NCI-H1694 treated with DMSO at 0.1 percent for 48 hours (cell line): Measurements from ENCODE around the gene SERPINA12.

Experiments
- DNase-seq: peaks from one replicate; lab custom pipeline; 2025; lab: John Stamatoyannopoulos, UW

SERPINA12 gene

DNA sequence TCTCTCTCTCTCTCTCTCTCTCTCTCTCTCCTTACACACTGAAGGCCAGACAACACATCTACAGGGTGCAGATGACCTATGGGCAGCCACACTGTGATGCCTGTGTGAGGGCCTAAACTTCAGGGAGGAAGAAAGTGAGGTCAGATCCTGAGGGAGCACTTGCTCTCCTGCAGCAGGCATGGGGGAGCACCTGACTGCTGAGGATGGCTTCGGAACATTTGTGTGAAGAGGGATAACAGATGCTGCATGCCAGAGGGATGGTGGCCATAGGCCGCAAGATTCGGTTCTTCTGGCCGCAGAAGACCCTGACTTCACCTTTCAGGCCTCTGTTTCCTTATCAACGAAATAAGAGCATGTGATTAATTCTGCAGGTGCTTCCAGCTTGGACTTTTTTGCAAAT is 45.0 kb downstream of the SERPINA12 start:
- DNase-seq, result no peak

DNA sequence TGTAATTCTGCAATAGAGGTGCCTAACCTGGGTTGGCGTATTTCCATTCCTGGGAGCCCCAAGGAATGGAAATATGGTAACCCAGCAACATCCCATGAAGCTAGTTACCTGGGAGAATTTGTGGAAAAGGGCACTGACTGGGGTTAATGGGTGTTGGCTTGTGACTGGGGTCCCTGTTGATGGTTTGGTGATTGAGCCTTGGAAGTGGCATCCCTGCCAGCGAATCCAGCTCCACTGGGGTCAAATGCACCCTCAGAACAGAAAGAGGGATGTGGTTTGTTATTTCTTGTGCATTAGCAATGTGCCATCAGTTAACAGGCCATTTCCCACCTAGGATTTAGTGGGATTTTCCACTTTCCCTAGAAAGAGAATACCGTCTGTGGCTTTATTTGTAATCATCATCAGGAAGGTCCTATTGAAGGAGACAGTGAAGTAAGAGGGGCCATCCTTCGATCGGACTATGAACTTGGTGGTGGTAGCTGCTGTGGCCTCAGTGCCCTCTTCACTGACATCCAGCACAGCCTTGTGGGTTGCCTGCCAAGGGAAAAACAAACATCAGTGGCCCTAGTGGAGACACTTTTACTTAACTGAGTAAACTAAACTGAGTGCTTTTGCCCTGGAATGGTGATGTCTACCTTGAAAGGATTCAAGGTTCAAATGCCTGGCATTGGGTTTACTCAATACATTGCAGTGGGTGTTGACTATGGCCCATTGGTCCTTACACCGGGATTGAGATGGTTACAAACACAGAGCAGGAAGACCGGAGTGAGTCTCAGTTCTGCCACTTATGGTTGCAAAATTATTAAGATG is 46.3 kb downstream of the SERPINA12 start:
- no peak for DNase-seq

DNA sequence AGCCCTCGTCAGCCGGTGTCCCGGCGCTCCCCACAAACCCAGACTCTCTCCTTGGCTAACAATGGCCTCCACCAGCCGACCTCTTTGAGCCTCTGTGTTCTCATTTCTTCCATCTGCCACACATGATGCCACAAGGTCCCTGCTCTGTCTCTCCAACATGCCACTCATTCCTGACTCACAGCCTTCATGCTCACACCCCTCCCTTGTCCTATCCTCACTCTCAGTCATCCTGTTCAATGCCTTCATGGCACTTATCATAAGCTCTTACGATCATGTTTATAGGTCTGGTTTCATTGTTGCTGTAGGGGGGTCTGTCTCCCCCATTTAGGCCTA is 47.1 kb downstream of the SERPINA12 start:
- no peak for DNase-seq

DNA sequence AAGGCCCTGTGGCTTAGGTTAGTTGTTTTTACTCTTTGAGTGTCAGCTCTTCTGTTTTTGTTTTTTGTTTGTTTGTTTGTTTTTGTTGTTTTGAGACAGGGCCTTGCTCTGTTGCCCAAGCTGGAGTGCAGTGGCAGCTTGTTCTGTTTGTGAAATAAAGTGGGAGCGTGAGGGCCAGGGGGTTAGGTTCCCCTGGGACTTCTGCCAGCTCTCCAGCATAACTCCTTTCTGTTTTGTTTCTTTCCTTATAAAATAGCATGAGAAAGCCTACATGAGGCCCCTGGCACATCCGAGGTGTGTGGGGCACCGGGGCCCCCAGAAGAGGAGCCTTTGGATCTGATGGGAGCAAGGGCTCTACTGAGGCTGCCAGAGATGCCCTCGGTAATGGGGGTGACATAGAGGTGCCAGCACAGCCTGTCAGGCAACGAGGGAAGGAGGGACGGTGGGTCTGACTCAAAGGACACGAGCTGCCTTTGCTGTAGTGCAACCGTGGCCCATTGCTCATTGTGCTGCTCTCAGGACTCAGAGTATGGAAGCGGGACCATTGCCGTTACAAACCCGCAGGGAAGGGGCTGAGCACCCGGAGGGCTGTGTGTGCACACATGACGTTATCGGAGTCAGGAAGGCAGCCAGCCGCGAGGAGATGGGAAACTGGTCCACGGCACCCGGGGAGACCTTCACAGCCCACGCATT is 47.6 kb downstream of the SERPINA12 start:
- DNase-seq, result no peak

DNA sequence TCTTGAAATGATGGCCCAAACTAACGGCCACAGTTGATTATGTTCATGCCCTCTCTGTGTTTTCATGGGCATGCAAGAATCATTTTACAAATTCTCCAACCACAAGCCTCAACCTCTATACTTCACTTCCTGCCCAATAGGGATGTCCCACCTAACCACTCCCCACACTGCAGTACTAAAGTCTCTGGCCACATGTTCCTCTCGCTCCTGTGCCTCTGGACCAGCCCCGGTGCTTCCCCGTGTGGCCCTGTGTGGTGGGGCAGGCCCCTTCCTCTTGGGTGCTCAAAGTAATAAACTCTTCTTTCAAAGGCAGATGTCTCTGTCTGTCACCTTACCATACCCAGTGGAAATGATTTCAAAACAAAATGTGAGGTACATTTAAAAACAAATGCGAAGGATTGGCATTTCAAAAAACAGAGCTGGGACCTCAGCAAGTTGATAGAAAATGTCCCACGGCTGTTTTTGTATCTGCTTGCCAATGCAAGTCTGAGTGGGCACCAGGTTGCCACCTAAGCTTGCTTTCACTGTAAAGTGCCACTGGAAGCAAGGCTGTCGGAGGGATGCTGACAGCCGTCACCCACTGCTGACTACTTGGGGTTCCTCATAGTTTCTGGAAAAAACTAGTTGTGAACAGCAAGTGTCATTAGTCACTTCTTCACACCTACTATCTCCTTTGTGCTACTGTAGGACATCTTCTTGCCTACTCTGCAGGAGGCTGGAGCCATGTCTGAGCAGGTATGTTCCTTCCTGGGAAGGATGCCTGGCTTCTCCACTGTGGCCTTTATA is 48.4 kb downstream of the SERPINA12 start:
- DNase-seq, result no peak

DNA sequence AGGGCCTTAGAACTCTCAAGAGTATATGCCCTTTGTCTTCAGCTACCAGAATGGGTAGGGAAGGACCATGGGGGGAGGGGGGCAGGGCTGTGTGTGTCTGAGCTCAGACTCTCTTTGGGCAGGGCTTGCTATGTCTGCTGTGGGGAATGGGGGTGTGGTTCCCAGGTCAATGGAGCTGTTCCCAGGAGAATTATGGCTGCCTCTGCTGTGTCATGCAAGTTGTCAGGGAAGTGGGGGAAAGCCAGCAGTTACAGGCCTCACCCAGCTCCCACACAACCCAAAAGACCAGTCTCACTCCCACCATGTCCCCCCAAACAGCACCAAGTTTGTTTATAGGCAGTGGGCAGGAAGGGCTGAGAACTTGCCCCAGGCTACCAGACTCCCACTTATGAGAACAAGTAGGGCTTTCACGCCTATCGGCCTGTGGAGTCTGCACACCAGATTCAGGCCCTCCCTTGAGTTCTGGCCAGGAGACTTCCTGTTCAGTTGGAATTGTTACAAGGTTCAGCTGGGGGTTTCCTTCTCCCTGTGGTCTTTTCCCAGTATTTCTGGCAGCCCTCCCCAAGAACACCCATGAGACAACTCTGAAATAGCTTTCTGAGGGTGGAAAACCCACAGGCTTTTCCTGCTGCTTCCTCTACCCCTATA is 50.6 kb downstream of the SERPINA12 start:
- no peak for DNase-seq

DNA sequence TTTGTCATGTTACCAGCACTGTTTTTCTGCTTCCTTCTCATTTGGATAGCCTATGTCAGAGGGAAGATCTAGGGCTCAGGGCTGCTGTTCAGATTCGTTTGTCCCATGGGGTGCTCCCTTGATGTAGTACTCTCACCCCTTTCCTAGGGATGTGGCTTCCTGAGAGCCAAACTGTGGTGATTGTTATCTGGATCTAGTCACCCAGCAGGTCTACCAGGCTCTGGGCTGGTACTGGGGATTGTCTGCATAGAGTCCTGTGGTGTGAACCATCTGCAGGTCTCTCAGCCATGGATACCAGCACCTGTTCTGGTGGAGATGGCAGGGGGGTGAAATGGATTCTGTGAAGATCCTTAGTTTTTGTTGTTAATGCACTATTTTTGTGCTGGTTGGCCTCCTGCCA is 51.2 kb downstream of the SERPINA12 start:
- no peak for DNase-seq

DNA sequence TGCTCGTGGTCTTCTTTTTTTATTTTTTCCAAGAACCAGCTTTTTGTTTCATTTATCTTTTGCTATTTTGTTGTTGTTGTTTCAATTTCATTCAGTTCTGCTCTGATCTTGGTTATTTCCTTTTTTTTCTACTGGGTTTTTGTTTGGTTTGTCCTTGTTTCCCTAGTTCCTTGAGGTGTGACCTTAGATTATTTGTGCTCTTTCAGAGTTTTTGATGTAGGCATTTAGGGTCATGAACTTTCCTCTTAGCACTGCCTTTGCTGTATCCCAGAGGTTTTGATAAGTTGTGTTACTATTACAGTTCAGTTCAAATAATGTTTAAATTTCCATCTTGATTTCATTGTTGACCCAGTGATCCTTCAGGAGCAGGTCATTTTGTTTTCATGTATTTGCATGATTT is 53.3 kb downstream of the SERPINA12 start:
- no peak for DNase-seq

DNA sequence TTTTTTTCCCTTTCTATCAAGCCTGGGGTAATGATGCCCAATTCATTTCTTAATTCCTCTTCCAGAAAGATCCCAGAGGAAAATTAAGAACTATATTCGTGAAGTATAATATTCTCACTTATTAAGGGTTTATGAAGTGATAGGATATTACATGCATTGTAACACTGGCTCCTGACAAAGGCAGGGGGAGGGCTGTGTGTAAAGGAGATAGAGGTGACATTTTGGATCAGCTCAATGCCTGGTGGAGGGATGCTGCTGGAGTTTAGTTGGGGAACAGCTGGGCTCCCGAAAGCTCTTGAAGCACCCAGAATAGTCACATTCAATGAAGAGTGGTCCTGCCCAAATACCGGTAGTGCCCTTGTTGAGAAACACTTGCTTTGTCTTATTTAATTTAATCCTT is 57.4 kb downstream of the SERPINA12 start:
- DNase-seq, result no peak

DNA sequence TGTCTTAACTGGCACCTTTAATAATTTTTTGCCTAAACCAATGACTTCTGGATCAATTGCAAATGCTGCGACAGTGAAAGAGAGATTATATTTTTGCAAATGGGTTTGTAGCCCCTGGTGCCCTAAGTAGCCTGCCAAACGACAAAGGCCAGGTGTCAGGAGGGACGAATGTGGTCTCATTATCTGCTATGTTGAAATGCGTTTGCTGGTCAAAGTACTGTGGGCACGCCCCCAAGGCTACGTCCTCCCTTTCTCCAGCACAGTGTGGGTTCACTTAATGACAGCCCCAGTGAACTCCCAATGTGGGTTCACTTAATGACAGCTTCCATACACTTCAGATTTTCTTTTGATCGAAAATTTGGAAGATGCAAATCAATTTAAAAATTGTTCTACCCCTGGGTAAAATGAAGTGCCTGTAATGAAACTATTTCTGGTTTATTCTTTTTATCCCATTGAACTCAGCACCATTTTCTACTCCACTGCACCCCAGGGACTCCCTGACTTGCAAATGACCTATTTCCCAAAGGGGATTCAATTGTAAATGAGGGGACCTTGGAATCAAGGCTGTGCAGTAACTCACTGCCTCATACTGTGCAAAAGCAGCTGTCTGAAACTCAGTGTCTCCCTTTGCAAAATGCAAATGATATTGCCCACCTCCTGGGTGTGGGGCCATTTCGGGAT is 58.0 kb downstream of the SERPINA12 start:
- no peak for DNase-seq

DNA sequence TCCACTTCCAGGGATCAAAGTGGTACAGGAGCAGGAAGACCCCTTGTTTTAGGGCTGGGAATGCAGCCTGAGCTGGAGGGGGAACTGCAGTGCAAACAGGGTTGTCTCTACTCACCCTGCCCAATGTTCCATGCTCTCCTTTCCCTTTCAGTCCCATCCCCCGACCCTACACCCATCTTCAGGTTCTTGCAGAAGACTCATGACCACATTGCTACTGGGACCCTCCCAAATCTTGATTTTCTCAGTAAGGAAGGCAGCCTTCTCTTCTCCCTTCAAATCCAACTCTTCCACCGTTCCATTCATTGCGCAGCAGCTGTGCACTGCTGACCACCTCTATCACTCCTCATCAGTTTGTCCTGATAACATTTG is 58.6 kb downstream of the SERPINA12 start:
- DNase-seq, result no peak

DNA sequence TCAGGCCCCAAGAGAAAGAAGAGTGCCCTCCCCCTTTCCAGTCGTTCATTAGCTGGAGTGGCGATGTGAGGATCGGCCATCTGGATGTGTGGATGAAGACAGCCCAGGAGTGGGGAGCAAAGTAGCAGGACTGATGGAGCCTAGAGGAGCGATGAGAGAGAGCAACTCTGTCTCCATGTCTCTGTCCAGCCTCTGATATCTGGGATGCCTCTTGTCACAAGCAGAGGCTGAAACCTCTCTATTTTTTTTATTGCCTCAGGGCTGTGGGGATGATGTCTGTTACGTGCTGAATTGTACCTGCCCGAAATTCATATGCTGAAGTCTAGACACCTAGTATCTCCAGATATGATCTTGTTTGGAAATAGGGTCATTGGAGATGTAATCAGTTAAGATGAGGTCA is 59.3 kb downstream of the SERPINA12 start:
- no peak for DNase-seq

DNA sequence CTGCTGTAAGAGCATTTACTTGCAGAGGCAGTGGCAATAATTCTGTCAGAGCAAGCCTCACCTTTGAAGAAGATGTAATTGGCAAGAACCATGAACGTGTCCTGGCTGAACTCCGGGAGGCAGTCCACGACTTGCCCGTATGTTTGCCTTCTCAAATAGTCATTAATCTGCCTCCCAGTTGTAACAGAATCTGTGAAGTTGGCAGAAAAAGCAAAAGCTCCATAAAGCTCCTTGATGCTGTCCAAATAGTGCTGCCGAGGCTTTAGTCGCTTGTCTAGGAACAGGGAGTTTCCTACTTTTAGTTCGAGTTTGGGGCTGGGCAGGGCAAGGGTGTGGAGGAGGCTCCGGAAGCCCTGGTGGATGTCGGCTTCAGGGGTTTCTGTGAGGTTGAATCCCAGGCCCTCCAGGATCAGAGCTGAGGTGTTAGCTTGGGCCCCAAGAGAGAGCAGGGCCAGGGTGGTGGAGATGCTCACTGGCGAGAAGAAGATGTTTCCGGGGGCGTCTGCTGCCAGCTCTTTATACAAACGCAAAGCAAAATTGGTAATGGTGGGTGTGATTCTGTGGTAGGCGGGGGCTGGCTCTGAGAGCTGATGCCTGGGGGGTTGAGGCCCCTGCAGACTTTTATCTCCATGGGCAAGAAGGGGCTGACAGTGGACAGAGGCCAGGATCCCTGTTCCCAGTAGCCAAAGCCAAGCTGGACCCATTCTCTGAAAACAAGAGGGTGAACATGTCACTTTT is 61.0 kb downstream of the SERPINA12 start:
- peak; percentile 54 for DNase-seq

DNA sequence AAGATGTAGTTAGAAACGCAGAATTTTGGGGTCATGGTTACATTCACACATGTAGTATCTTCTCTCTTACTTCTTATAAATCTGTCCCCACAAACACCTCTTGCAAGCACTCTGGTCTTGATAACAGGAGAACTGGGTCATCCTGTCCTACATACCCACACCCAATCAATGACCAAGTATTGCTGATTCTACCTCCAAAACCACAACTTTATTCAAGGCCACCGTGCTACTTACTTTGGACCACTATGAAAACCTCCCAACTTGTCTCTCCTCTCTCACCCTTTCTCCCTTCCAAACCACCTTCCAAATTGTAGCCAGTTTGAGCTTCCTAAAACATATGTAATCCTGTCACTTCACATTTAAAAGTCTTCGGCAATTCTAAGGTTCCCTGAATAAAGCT is 62.1 kb downstream of the SERPINA12 start:
- no peak for DNase-seq

DNA sequence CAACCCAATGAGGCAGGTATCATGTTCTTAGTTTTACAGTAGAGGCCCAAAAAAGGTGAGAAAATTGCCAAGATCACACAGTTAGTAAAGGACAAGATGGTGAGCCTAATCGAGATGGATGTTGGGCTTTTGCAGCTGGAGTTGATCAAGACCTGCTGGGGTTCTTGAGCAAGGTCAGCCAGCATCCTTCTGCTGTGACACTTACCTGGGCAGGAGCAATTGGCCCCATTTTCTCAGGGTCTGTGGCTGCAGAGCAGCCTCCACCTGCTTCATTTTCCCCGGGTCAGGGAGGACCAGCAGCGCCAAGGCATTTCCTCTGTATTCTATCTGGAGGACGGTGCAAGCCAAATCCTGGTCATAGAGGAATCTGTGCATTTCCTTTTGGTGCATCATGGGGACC is 63.1 kb downstream of the SERPINA12 start:
- no peak for DNase-seq

DNA sequence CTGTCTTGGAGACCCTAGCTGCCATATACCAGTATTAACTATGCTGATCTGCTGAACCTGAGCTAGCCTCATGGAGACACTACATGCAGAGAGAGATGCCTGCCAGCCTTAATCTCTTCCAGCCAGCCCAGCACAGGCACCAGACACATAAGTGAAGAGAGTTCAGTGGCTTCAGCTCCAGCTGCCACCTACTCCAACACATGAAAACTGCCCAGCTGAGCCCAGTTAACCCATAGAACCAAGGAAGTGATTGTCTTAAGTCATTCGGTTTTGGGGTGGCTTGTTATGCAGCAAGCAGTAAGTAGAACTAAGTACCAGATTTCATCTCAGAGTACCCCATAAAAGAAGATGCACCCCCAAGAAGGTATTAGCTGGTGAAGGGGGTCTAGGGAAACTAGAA is 64.3 kb downstream of the SERPINA12 start:
- no peak for DNase-seq

DNA sequence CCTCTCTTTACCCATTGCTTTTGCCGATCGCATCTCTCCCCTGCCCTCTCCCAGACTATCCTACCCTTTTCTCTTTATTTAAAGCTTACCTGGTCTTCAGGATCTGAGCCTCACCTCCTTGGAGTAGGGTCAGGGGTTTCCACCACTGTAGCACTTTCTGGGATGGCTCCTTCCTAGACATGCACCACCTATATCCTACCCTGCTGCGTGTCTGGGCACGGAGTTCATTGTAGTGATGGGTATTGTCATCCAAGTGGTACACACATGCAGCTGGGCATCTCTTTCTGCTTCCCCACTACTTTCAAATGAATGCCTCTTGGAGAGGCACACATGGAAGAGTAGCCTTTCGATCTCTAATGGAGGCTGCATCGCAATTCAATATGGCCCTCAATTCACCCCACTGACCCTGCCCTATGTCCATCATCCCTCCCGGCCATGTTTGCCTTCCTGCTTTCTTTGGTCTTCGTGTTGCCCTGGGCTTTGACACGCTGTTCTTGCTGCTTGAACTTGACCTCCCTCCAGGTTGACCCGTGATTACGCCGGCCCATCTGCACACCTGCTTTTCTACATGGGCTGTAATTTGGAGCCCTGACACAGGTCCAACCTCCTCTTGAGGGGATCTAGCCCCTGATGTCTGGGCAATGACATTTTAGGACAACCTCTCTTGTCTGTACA is 67.6 kb downstream of the SERPINA12 start:
- DNase-seq, result no peak

DNA sequence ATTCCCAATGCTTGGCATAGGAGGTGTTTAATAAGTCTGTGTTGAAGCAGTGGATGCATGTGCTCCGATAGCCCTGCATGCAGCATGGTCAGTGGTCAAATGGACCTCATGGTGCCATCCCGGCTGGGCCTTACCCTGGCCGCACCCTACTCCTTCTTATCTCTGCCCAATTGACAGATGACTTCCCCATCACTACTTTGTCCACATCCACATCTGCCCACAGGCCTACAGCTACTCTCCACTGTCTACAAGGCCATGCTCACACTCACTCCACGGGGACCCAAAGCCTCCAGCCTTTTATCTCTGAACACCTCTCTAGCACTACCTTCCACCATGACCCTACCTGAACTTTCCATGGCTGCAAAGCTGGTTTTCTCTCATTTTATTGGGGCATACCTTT is 68.1 kb downstream of the SERPINA12 start:
- DNase-seq, result no peak

DNA sequence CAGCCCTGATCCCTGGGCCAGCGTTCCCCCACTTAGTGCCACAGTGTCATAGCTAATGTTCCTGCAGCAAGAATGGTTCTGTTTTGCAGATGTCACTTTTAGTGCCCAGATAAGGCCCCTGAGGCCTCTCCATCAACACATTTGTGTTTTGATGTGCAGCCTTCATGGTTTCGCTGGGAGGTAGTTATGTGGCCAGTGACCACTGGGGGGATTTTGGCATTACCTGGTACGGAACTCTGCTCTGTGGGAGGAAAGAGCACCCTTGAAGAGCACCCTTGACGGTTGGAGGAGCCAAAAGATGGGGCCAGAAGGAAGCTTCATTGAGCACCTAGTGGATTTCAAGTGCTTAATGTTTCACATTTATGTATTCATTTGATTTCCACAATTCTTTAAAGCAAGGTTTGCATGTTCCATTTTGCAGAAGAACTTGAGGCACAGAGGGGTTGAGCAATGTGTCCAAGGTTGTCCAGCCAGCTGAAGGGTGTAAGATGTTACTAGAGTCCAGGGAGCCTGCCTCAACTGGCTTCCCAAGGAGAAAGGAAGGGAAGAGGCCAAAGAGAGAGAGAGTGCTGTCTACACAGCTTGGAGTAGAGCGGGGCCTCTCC is 69.7 kb downstream of the SERPINA12 start:
- DNase-seq, result no peak
